Testis (tissue), 3 donors: Measurements from ENCODE around the gene ASF1B. TPM values are rescaled to one million over a fixed set of nuclear protein-coding genes. Genes with fewer than 3 reads are reported as not detected.

Source experiments
- DNase-seq: peaks from one replicate; pipeline ENCODE4 v3.0.0-alpha.2; 2019
- H3K27ac ChIP-seq, 2 donors: fragments of 200-600 bp; sonication (generic); one replicate each; pipeline ENCODE4 v1.5.1; 2019
- H3K27me3 ChIP-seq: fragments of 200-600 bp; sonication (generic); one replicate; pipeline ENCODE4 v1.5.1; 2019
- H3K36me3 ChIP-seq: fragments of 200-600 bp; sonication (generic); one replicate; pipeline ENCODE4 v1.5.1; 2017; ENCODE audit warnings: low read depth; ENCODE audit errors: missing control alignments
- H3K4me1 ChIP-seq: fragments of 200-600 bp; sonication (generic); one replicate; pipeline ENCODE4 v1.5.1; 2019
- H3K4me3 ChIP-seq, 2 donors: fragments of 200-600 bp; sonication (generic); one replicate each; pipeline ENCODE4 v1.5.1; 2017 to 2019
- H3K9me3 ChIP-seq: fragments of 200-600 bp; sonication (generic); one replicate; pipeline ENCODE4 v1.5.1; 2017
- CTCF ChIP-seq, 3 experiments: fragments of 450-650 bp in 2 of 3; fragments of 200-600 bp in 1 of 3; sonication (generic) in 1 of 3; IDR thresholded peaks; one replicate each; pipeline ENCODE4 v1.5.1; 2016 to 2019; ENCODE audit warnings: antibody characterized with exemption in 3 of 3, mild to moderate bottlenecking in 2 of 3, moderate library complexity in 1 of 3
- POLR2A ChIP-seq: fragments of 450-650 bp; IDR thresholded peaks from one replicate; pipeline ENCODE4 v1.6.1; 2017; ENCODE audit warnings: antibody characterized with exemption, mild to moderate bottlenecking, moderate library complexity
- WGBS, 2 donors: methylation state at CpG; one replicate each; pipeline ENCODE4 v1.1.5; 2018; 5-methylcytosine and 5-hydroxymethylcytosine counted together
- intact Hi-C: fragments of 100-400 bp; cut with DNase I; formaldehyde crosslinking; loops from one replicate; pipeline ENCODE4 v1.15.1; 2023; ENCODE audit warnings: low total_unique reads
- polyA plus RNA-seq: library from polyadenylated mRNA; stranded (reverse); fragments of 350-450 nt; fragmentation: Illumina TruSeq; extraction: RNeasy Lipid Tissue Mini Kit (QIAGEN cat#74804); gene quantifications from one replicate; pipeline ENCODE4 v1.2.3, GENCODE V29; 2014; ENCODE audit warnings: low read depth, low replicate concordance; ENCODE audit not compliant: insufficient read depth
- total RNA-seq, 2 donors: library from RNA; depleted of rRNA; stranded (reverse); fragments of >200 nt; gene quantifications; one replicate each; pipeline ENCODE4 v1.2.3, GENCODE V29; 2016

ASF1B gene
- total and polyA plus RNA-seq, 3 donors from 2014 or later = 31.5 to 55.2 (median 52.7) TPM

GRCh38 chr19:14150770-14151661 lies 14.6 kb upstream of the ASF1B start:
- H3K4me1 ChIP-seq = peaks cover 33% of the 10 kb centered on the region
- H3K36me3 ChIP-seq = no peaks in the 10 kb centered on the region
- TF ChIP-seq CTCF (IDR thresholded peaks at IDR 0.05) (no peak), POLR2A (no peak)
- no peaks in the 10 kb centered on the region for H3K27me3 ChIP-seq
- no peak for DNase-seq
- no peak overlapping the region for H3K27ac ChIP-seq
- 90% methylated on average over 29 to 35 of the region's 47 CpGs for WGBS, 2 donors
- H3K4me3 ChIP-seq = no peak overlapping the region
- intact Hi-C loops = no loop called here
- no peaks in the 10 kb centered on the region for H3K9me3 ChIP-seq

GRCh38 chr19:14150041-14150769 lies 13.8 kb upstream of the ASF1B start:
- no peak for DNase-seq
- H3K27ac ChIP-seq = peak overlapping the region; percentile 65 to 77
- H3K27me3 ChIP-seq = no peaks in the 10 kb centered on the region
- WGBS, 2 donors = 61% methylated on average over 10 of the region's 10 CpGs
- H3K4me1 ChIP-seq = peaks cover 35% of the 10 kb centered on the region
- H3K4me3 ChIP-seq = no peak overlapping the region
- H3K36me3 ChIP-seq = no peaks in the 10 kb centered on the region
- TF ChIP-seq CTCF (IDR thresholded peaks at IDR 0.05) (no peak), POLR2A (no peak)
- intact Hi-C loops = no loop called here
- H3K9me3 ChIP-seq = no peaks in the 10 kb centered on the region

- 33 to 34% methylated on average over 21 of the region's 21 CpGs for WGBS, 2 donors
- DNase-seq = peak; percentile 74
- H3K9me3 ChIP-seq = no peaks in the 10 kb centered on the region
- H3K36me3 ChIP-seq = no peaks in the 10 kb centered on the region
- peak overlapping the region; percentile 65 to 77 for H3K27ac ChIP-seq
- TF ChIP-seq POLR2A (no peak), CTCF (IDR thresholded peaks at IDR 0.05) (no peak)
- peaks cover 38% of the 10 kb centered on the region for H3K4me1 ChIP-seq
- no peaks in the 10 kb centered on the region for H3K27me3 ChIP-seq
- intact Hi-C loops = loop anchor here (5.0 kb wide), 1 partner anchor 198 kb away; no protein-coding TSS in a partner anchor
- H3K4me3 ChIP-seq = no peak overlapping the region
These were observed 13.2 kb upstream of the ASF1B start for GRCh38 chr19:14149509-14149994.

GRCh38 chr19:14148751-14149410 lies 12.5 kb upstream of the ASF1B start:
- H3K9me3 ChIP-seq = no peaks in the 10 kb centered on the region
- no peaks in the 10 kb centered on the region for H3K27me3 ChIP-seq
- peak overlapping the region; percentile 65 to 77 for H3K27ac ChIP-seq
- intact Hi-C loops = loop anchor here (5.0 kb wide), 1 partner anchor 198 kb away; no protein-coding TSS in a partner anchor
- no peaks in the 10 kb centered on the region for H3K36me3 ChIP-seq
- peaks cover 38% of the 10 kb centered on the region for H3K4me1 ChIP-seq
- H3K4me3 ChIP-seq = no peak overlapping the region
- no peak for DNase-seq
- TF ChIP-seq POLR2A (no peak), CTCF (IDR thresholded peaks at IDR 0.05) (no peak)
- WGBS, 2 donors = 67 to 69% methylated on average over 9 to 13 of the region's 13 CpGs
